BLaER1 treated with 17β-estradiol and CSF1 and Interleukin-3, amounts not matched to agents 10 nM and 100 nM (cell line): ENCODE data around the gene SMIM38.

Experiments
- H3K27ac ChIP-seq, 11 experiments: shearing (Covaris generic); formaldehyde crosslinking; 2 replicates each; pipeline ENCODE4 v1.8.1; 2022
- H3K27me3 ChIP-seq, 11 experiments: shearing (Covaris generic); formaldehyde crosslinking; 2 replicates each; pipeline ENCODE4 v1.8.1; 2022
- H3K36me3 ChIP-seq, 11 experiments: shearing (Covaris generic); formaldehyde crosslinking; 2 replicates each; pipeline ENCODE4 v1.8.1; 2022
- H3K4me1 ChIP-seq, 10 experiments: shearing (Covaris generic); formaldehyde crosslinking; 2 replicates each; pipeline ENCODE4 v1.8.1; 2022
- H3K4me2 ChIP-seq, 11 experiments: shearing (Covaris generic); formaldehyde crosslinking; 2 replicates each; pipeline ENCODE4 v1.8.1; 2022
- H3K4me3 ChIP-seq, 10 experiments: shearing (Covaris generic); formaldehyde crosslinking; 2 replicates each; pipeline ENCODE4 v1.8.1; 2022
- H3K9ac ChIP-seq, 11 experiments: shearing (Covaris generic); formaldehyde crosslinking; 2 replicates each; pipeline ENCODE4 v1.8.1; 2022
- H3K9me3 ChIP-seq, 11 experiments: shearing (Covaris generic); formaldehyde crosslinking; replicated peaks in 1 of 11; 2 replicates each; pipeline ENCODE4 v1.8.1; 2022
- H4K20me1 ChIP-seq, 11 experiments: shearing (Covaris generic); formaldehyde crosslinking; 2 replicates each; pipeline ENCODE4 v1.8.1; 2022
- Cebpa-rat ChIP-seq, 11 experiments: shearing (Covaris generic); IDR thresholded peaks; 2 replicates each; pipeline ENCODE4 v1.8.1; 2022

Gene SMIM38

GRCh38 chr11:69150175-69150574 is 5.6 kb upstream of the SMIM38 start:
- H3K9ac ChIP-seq: no peak overlapping the region
- H4K20me1 ChIP-seq: 0 out of 22 replicates have a peak, but pooled peaks cover 0 to 1% (median 0%) of the 10 kb centered on the region in 11 experiments
- no peaks in the 10 kb centered on the region for H3K27me3 ChIP-seq
- peaks cover 42 to 58% (median 48%) of the 10 kb centered on the region in 11 experiments for H3K9me3 ChIP-seq
- peaks cover 0 to 13% (median 7%) of the 10 kb centered on the region in 11 experiments; a peak in 7 of 22 replicates for H3K36me3 ChIP-seq
- peaks cover 0 to 15% (median 12%) of the 10 kb centered on the region in 10 experiments; a peak in 15 of 20 replicates for H3K4me1 ChIP-seq
- no peak overlapping the region for H3K4me2 ChIP-seq
- no peak overlapping the region for H3K4me3 ChIP-seq
- H3K27ac ChIP-seq: no peak overlapping the region
- TF ChIP-seq Cebpa-rat (IDR thresholded peaks at IDR 0.05): no peak

- Histone ChIP-seq H3K27ac (no peak overlapping the region), H4K20me1 (0 out of 22 replicates have a peak, but pooled peaks cover 0 to 9% (median 0%) of the 10 kb centered on the region in 11 experiments), H3K4me2 (no peak overlapping the region), H3K4me3 (no peak overlapping the region), H3K4me1 (peaks cover 0 to 15% (median 12%) of the 10 kb centered on the region in 10 experiments; a peak in 15 of 20 replicates), H3K9ac (no peak overlapping the region), H3K36me3 (peaks cover 0 to 3% (median 0%) of the 10 kb centered on the region in 11 experiments; a peak in 3 of 22 replicates), H3K9me3 (peaks cover 26 to 41% (median 32%) of the 10 kb centered on the region in 11 experiments), H3K27me3 (peaks cover 0 to 2% (median 0%) of the 10 kb centered on the region in 11 experiments; a peak in 2 of 22 replicates)
- no peak for TF ChIP-seq Cebpa-rat (IDR thresholded peaks at IDR 0.05)
Measured at GRCh38 chr11:69151836-69152235, 3.9 kb upstream of the SMIM38 start.

- 0 out of 22 replicates have a peak overlapping the region, but pooled peaks of 1 of the 11 experiments have one; percentile 1 for H3K4me2 ChIP-seq
- no peak for TF ChIP-seq Cebpa-rat (IDR thresholded peaks at IDR 0.05)
Measured at GRCh38 chr11:69152733-69153421, 2.9 kb upstream of the SMIM38 start.

GRCh38 chr11:69153661-69154060 is 2.1 kb upstream of the SMIM38 start:
- H3K9ac ChIP-seq: no peak overlapping the region
- H3K4me3 ChIP-seq: no peak overlapping the region
- peaks cover 0 to 8% (median 6%) of the 10 kb centered on the region in 10 experiments; a peak in 15 of 20 replicates for H3K4me1 ChIP-seq
- TF ChIP-seq Cebpa-rat (IDR thresholded peaks at IDR 0.05): no peak
- H3K9me3 ChIP-seq: peaks cover 17 to 25% (median 21%) of the 10 kb centered on the region in 11 experiments
- H3K4me2 ChIP-seq: 0 out of 22 replicates have a peak overlapping the region, but pooled peaks of 3 of the 11 experiments have one; percentile 1 to 11 (median 5)
- 0 out of 22 replicates have a peak, but pooled peaks cover 0 to 3% (median 0%) of the 10 kb centered on the region in 11 experiments for H3K36me3 ChIP-seq
- no peak overlapping the region for H3K27ac ChIP-seq
- peaks cover 0 to 11% (median 0%) of the 10 kb centered on the region in 11 experiments; a peak in 2 of 22 replicates for H3K27me3 ChIP-seq
- H4K20me1 ChIP-seq: 0 out of 22 replicates have a peak, but pooled peaks cover 0 to 15% (median 0%) of the 10 kb centered on the region in 11 experiments

More at GRCh38 chr11:69152733-69153421, 2.9 kb upstream of the SMIM38 start:
- H3K36me3 ChIP-seq: 0 out of 22 replicates have a peak, but pooled peaks cover 0 to 3% (median 0%) of the 10 kb centered on the region in 11 experiments
- no peak overlapping the region for H3K27ac ChIP-seq
- H4K20me1 ChIP-seq: 0 out of 22 replicates have a peak, but pooled peaks cover 0 to 15% (median 0%) of the 10 kb centered on the region in 11 experiments
- peaks cover 0 to 15% (median 12%) of the 10 kb centered on the region in 10 experiments; a peak in 15 of 20 replicates for H3K4me1 ChIP-seq
- H3K4me3 ChIP-seq: no peak overlapping the region
- peaks cover 0 to 11% (median 0%) of the 10 kb centered on the region in 11 experiments; a peak in 2 of 22 replicates for H3K27me3 ChIP-seq
- H3K9ac ChIP-seq: no peak overlapping the region
- peaks cover 17 to 31% (median 23%) of the 10 kb centered on the region in 11 experiments for H3K9me3 ChIP-seq

GRCh38 chr11:69154211-69154913 is 1.4 kb upstream of the SMIM38 start:
- no peak for TF ChIP-seq Cebpa-rat (IDR thresholded peaks at IDR 0.05)
- H3K4me1 ChIP-seq: peaks cover 0 to under 1% (median 0%) of the 10 kb centered on the region in 10 experiments; a peak in 2 of 20 replicates

GRCh38 chr11:69154938-69155301 is 815 bp upstream of the SMIM38 start:
- Histone ChIP-seq H3K9ac (no peak overlapping the region), H3K4me2 (no peak overlapping the region), H3K4me1 (no peaks in the 10 kb centered on the region), H3K27ac (no peak overlapping the region), H3K9me3 (peaks cover 10 to 14% (median 11%) of the 10 kb centered on the region in 11 experiments; a peak in 21 of 22 replicates), H3K27me3 (peaks cover 0 to 11% (median 0%) of the 10 kb centered on the region in 11 experiments; a peak in 2 of 22 replicates), H4K20me1 (0 out of 22 replicates have a peak, but pooled peaks cover 0 to 15% (median 0%) of the 10 kb centered on the region in 11 experiments), H3K4me3 (no peak overlapping the region), H3K36me3 (no peaks in the 10 kb centered on the region)
- TF ChIP-seq Cebpa-rat (IDR thresholded peaks at IDR 0.05): no peak

More at GRCh38 chr11:69154211-69154913, 1.4 kb upstream of the SMIM38 start:
- Histone ChIP-seq H3K4me2 (no peak overlapping the region), H3K9me3 (peaks cover 15 to 19% (median 17%) of the 10 kb centered on the region in 11 experiments), H4K20me1 (0 out of 22 replicates have a peak, but pooled peaks cover 0 to 15% (median 0%) of the 10 kb centered on the region in 11 experiments), H3K27me3 (peaks cover 0 to 11% (median 0%) of the 10 kb centered on the region in 11 experiments; a peak in 2 of 22 replicates), H3K27ac (no peak overlapping the region), H3K4me3 (no peak overlapping the region), H3K9ac (no peak overlapping the region), H3K36me3 (0 out of 22 replicates have a peak, but pooled peaks cover 0 to 3% (median 0%) of the 10 kb centered on the region in 11 experiments)

GRCh38 chr11:69156235-69156639 is 502 bp downstream of the SMIM38 start:
- Histone ChIP-seq H3K4me1 (no peaks in the 10 kb centered on the region), H3K9me3 (peaks cover 0 to under 1% (median 0%) of the 10 kb centered on the region in 11 experiments; a peak in 1 of 22 replicates), H4K20me1 (0 out of 22 replicates have a peak, but pooled peaks cover 0 to 15% (median 0%) of the 10 kb centered on the region in 11 experiments), H3K9ac (no peak overlapping the region), H3K27me3 (peaks cover 0 to 11% (median 0%) of the 10 kb centered on the region in 11 experiments; a peak in 2 of 22 replicates), H3K27ac (no peak overlapping the region), H3K36me3 (no peaks in the 10 kb centered on the region), H3K4me2 (no peak overlapping the region), H3K4me3 (no peak overlapping the region)
- no peak for TF ChIP-seq Cebpa-rat (IDR thresholded peaks at IDR 0.05)

GRCh38 chr11:69156673-69157155 is 979 bp downstream of the SMIM38 start:
- TF ChIP-seq Cebpa-rat (IDR thresholded peaks at IDR 0.05): no peak
- H3K27ac ChIP-seq: no peak overlapping the region
- H3K4me3 ChIP-seq: no peak overlapping the region
- 0 out of 22 replicates have a peak, but pooled peaks cover 0 to 15% (median 0%) of the 10 kb centered on the region in 11 experiments for H4K20me1 ChIP-seq
- peaks cover 0 to 11% (median 0%) of the 10 kb centered on the region in 11 experiments; a peak in 2 of 22 replicates for H3K27me3 ChIP-seq
- H3K9ac ChIP-seq: no peak overlapping the region
- no peak overlapping the region for H3K4me2 ChIP-seq
- no peaks in the 10 kb centered on the region for H3K4me1 ChIP-seq
- no peaks in the 10 kb centered on the region for H3K9me3 ChIP-seq
- no peaks in the 10 kb centered on the region for H3K36me3 ChIP-seq
